Measurements from ENCODE around the gene ZNF865.
"Not testable (repeated sequence)": the region's sequence is repeated elsewhere in the genome, so short reads cannot be mapped to it uniquely, and the experiment has no call there.

Gene ZNF865

GRCh38 chr19:55581145-55581822 lies 24.2 kb upstream of the ZNF865 start:
- Mint-ChIP-seq H3K4me1 (peaks cover 27 to 34% of the 10 kb centered on the region in 2 donors), H3K27me3 (no peaks in the 10 kb centered on the region), H3K36me3 (peaks cover 18 to 19% of the 10 kb centered on the region in 2 donors), H3K4me3 (peak overlapping the region; percentile 86 to 88), H3K9me3 (no peaks in the 10 kb centered on the region), H3K27ac (peak overlapping the region; percentile 91)
- ATAC-seq (replicated peaks) = peak; percentile 62 to 69
- no peak for DNase-seq

DNA sequence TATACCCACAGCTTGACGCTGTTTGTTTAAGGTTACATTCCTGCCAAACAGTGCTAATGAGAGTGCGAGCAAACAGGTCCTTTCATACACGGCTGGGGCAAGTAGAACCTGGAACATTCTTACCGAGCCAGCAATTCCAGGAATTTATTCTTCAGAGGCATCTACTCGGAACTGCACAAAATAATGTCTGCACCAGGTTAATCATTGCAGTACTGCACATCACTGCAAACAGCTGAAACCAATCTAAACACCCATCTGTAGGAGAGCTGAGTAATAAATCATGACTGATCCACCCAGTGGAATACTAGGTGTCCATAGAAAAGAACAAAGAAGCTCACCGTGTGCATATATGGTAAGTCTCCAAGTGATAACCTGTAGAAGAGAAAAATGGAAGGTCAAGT lies 23.6 kb upstream of the ZNF865 start:
- Mint-ChIP-seq H3K4me1 (peaks cover 31 to 39% of the 10 kb centered on the region in 2 donors), H3K27me3 (no peaks in the 10 kb centered on the region), H3K4me3 (no peak overlapping the region), H3K36me3 (peaks cover 15% of the 10 kb centered on the region in 2 donors), H3K27ac (no peak overlapping the region), H3K9me3 (no peaks in the 10 kb centered on the region)
- DNase-seq = no peak
- ATAC-seq (replicated peaks) = no peak

DNA sequence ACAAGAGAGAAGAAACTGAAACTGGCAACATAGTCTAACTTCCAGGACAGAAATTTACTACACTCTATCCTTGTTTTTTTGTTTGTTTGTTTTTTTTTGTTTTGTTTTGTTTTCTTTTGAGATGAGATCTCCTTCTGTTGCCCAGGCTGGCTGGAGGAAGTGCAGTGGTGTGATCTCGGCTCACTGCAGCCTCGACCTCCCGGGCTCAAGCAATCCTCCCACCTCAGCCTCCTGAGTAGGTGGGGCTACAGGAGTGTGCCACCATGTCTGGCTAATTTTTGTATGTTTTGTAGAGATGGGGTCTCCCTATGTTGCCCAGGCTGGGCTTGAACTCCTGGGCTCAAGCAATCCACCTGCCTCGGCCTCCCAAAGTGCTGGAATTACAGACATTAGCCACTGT lies 23.2 kb upstream of the ZNF865 start:
- H3K27ac Mint-ChIP-seq; H3K9me3 Mint-ChIP-seq; ATAC-seq (replicated peaks); H3K4me3 Mint-ChIP-seq; H3K27me3 Mint-ChIP-seq; DNase-seq: not testable (repeated sequence)
- H3K36me3 Mint-ChIP-seq = peaks cover 10% of the 10 kb centered on the region in 2 donors
- H3K4me1 Mint-ChIP-seq = peaks cover 34 to 44% of the 10 kb centered on the region in 2 donors

DNA sequence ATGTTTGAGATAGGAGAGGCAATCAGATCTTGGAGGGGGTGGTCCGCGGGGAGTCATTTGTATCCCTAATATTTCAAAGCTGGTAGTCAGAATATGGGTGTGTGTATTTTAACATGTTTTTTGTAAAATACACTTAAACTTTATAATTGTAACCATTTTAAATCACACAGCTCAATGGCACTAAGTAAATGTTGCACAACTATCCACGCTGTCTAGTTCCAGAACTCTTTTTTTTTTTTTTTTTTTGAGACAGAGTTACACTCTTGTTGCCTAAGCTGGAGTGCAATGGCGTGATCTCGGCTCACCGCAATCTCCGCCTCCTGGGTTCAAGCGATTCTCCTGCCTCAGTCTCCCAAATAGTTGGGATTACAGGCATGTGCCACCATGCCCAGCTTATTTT lies 21.6 kb upstream of the ZNF865 start:
- peaks cover 36 to 47% of the 10 kb centered on the region in 2 donors for H3K4me1 Mint-ChIP-seq
- ATAC-seq (replicated peaks); H3K27ac Mint-ChIP-seq; H3K27me3 Mint-ChIP-seq; H3K36me3 Mint-ChIP-seq; H3K9me3 Mint-ChIP-seq; DNase-seq; H3K4me3 Mint-ChIP-seq: not testable (repeated sequence)

GRCh38 chr19:55584871-55585270 lies 20.6 kb upstream of the ZNF865 start:
- Mint-ChIP-seq H3K4me1 (peaks cover 32 to 42% of the 10 kb centered on the region in 2 donors), H3K4me3 (no peak overlapping the region), H3K36me3 (peaks cover 1 to 2% of the 10 kb centered on the region in 2 donors), H3K27me3 (no peaks in the 10 kb centered on the region), H3K27ac (peak overlapping the region; percentile 42), H3K9me3 (no peaks in the 10 kb centered on the region)
- ATAC-seq (replicated peaks) (no peak), DNase-seq (no peak)

DNA sequence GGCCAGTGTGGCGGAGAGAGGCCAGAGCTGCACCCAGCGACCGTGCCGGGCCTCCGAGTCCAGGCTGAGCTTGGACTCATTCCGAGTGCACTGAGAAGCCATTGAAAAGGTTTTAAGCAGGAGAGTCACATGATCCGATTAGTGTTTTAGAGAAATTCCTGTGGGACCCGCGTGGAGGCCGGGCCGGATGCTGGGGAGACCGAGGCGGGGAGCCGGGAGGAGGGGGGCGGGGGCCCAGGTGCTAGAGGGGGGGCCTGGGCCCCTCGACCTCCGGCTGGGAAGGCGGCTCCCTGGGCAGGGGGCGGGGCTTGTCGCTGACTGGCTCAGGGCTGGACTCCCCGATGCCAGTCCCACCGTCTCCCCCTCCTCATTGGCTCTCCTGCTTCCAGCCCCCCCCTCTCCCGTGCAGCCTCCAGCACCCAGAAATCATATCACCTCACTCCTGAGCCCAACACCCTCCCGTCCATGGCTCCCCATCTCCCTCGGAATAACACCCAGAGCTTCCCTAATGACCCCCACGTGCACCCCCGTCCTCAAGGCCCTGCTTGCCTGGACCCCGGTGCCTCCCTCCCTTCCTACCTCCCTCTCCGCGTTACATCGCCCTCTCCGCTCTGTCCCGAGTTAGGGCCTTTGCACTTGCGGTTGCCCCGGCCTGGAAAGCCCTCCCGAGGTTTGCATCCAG lies 19.6 kb upstream of the ZNF865 start:
- peak; percentile 33 to 56 for ATAC-seq (replicated peaks)

DNA sequence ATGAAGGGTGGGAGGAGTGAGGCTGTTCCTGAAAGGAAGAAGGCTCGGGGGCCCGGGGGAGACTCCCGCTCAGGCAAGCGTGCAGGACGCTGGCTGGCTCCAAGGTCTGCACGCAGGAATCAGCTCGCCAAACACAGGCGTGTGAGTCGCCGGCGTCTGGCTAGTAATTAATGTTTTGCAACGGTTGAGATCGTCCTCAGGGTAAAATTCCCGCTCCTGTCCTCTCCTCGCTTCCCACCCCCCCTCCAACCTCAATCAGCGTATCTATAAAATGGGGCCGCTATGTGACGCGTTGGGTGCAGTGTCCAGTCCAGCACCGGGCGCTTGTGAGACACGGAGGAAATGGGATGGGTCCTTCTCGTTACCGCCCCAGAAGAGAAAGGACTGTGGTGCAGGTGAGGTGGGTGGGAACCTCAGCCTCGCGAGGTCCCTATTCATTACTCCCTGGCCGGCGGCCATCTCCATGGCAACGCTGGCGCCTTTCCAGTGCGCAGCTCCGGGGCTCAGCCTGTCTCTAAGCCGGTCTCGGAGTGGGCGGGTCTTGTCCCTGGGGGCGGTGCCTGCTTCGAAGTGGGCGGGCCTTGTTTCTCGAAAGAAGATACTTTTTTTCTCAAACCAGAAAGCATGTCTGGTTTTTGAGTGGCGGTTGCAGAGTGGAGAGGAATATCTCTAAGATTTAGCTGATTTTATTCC lies 18.3 kb upstream of the ZNF865 start:
- ATAC-seq (replicated peaks) (peak; percentile 98), DNase-seq (peak; percentile 92)
- Mint-ChIP-seq H3K27me3 (no peaks in the 10 kb centered on the region), H3K4me1 (peaks cover 20 to 33% of the 10 kb centered on the region in 2 donors), H3K4me3 (peak overlapping the region; percentile 84 to 86), H3K9me3 (no peaks in the 10 kb centered on the region), H3K36me3 (peaks cover 8 to 9% of the 10 kb centered on the region in 2 donors), H3K27ac (peak overlapping the region; percentile 82)

More for the DNA sequence above, 19.6 kb upstream of the ZNF865 start:
- Mint-ChIP-seq H3K27ac (peak overlapping the region; percentile 42), H3K4me3 (peak overlapping the region; percentile 84 to 86), H3K27me3 (no peaks in the 10 kb centered on the region), H3K36me3 (no peaks in the 10 kb centered on the region), H3K4me1 (peaks cover 30 to 38% of the 10 kb centered on the region in 2 donors), H3K9me3 (no peaks in the 10 kb centered on the region)
- DNase-seq = peak; percentile 32

DNA sequence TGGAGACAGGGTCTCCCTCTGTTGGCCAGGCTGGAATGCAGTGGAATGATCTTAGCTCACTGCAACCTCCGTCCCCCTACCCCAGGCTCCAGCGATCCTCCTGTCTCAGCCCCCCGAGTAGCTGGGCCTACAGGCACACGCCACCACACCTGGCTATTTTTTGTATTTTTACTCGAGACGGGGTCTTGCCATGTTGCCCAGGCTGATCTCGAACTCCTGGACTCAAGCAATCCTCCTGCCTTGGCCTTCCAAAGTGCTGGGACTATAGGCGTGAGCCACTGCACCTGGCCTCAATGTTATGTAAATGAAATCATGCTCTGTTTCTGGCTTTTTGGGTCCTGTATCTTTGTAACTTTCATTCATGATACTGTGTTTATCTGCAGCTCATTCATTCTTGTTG lies 16.7 kb upstream of the ZNF865 start:
- Mint-ChIP-seq H3K27me3 (no peaks in the 10 kb centered on the region), H3K4me3 (peak overlapping the region in 1 of 2 donors; percentile 41), H3K27ac (no peak overlapping the region), H3K9me3 (no peaks in the 10 kb centered on the region), H3K4me1 (peaks cover 21 to 33% of the 10 kb centered on the region in 2 donors), H3K36me3 (peaks cover 11 to 12% of the 10 kb centered on the region in 2 donors)
- DNase-seq (no peak), ATAC-seq (replicated peaks) (no peak)

GRCh38 chr19:55590109-55590508 lies 15.3 kb upstream of the ZNF865 start:
- ATAC-seq (replicated peaks) = no peak
- Mint-ChIP-seq H3K9me3 (peaks cover 3 to 4% of the 10 kb centered on the region in 2 donors), H3K36me3 (peaks cover 19 to 20% of the 10 kb centered on the region in 2 donors), H3K27me3 (no peaks in the 10 kb centered on the region), H3K27ac (no peak overlapping the region), H3K4me3 (peak overlapping the region in 1 of 2 donors; percentile 10), H3K4me1 (peaks cover 20 to 34% of the 10 kb centered on the region in 2 donors)
- no peak for DNase-seq

DNA sequence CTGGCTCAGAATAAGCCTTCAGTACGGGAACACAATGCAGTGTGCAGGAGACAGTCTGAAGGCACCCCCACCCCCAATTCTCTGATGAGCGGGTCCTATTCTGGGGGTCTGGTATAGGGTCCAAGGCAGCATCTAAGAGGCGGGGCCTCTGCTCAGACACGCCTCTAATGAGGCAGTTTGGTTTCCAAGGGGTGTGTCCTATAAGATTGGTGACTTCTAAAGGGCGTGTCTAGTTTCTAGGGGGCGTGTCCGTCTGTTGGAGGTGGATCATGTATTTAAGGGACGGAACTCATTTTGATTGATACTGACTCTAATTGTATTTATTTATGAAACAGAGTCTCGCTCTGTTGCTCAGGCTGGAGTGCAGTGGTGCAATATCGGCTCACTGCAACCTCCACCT lies 14.8 kb upstream of the ZNF865 start:
- H3K27ac Mint-ChIP-seq = no peak overlapping the region
- DNase-seq (no peak), ATAC-seq (replicated peaks) (no peak)
- H3K4me3 Mint-ChIP-seq = no peak overlapping the region
- H3K4me1 Mint-ChIP-seq = peaks cover 16 to 34% of the 10 kb centered on the region in 2 donors
- H3K9me3 Mint-ChIP-seq = peaks cover 7 to 8% of the 10 kb centered on the region in 2 donors
- H3K36me3 Mint-ChIP-seq = peaks cover 24 to 26% of the 10 kb centered on the region in 2 donors
- H3K27me3 Mint-ChIP-seq = no peaks in the 10 kb centered on the region

DNA sequence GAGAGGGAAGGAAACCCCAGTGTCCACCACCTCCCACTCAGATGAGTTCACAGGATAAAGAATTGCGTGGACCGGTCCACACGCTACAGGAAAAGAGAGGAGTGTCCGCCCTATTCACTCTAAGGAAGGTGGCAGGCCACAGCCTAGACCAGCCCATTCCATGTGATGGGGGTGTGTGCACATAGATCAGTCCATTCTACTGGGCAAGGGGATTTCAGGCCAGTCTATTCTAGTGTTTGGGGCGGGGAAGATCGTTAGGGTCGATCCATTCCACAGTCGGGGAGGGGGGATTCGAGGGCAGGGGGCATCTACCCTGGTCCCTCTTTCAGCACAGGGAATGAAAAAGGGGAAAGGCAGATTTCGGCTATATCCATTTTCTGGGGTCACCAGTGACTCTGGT lies 13.9 kb upstream of the ZNF865 start:
- peaks cover 32 to 35% of the 10 kb centered on the region in 2 donors for H3K36me3 Mint-ChIP-seq
- peaks cover 8 to 28% of the 10 kb centered on the region in 2 donors for H3K4me1 Mint-ChIP-seq
- H3K27ac Mint-ChIP-seq = no peak overlapping the region
- no peak for ATAC-seq (replicated peaks)
- H3K27me3 Mint-ChIP-seq = no peaks in the 10 kb centered on the region
- no peak for DNase-seq
- no peak overlapping the region for H3K4me3 Mint-ChIP-seq
- H3K9me3 Mint-ChIP-seq = peaks cover 7 to 10% of the 10 kb centered on the region in 2 donors

DNA sequence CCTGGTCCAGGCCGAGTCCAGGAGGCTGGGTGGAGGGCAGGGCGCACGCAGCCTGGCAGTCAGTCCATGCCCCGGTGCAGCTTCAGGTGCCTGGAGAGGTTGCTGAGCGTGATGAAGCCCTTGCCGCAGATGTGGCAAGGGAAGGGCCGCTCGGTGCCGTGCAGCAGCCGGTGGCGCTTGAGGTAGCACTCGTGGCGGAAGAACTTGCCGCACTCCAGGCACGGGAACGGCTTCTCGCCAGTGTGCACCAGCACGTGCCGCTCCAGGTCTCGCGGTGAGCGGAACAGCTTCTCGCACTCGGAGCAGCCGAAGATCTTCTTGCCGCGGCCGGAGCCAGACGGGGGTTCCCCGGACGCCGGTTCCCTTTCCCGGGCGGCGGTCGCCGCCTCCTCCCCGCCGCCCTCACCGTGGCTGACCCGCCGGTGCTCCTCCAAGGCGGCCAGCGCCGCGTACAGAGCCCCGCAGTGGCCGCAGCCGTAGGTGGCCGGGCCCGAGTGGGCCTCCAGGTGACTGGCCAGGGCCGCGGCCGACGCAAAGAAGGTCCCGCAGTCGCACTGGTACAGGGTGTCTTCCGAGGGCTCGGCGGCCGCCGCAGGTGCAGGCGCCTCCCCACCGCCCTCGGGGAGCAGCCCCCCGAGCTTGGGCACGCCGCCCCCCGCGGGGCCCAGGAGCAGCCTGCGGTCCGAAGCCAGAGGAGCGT lies 12.9 kb upstream of the ZNF865 start:
- ATAC-seq (replicated peaks) (no peak), DNase-seq (no peak)
- H3K27ac Mint-ChIP-seq = no peak overlapping the region
- peaks cover 39 to 43% of the 10 kb centered on the region in 2 donors for H3K36me3 Mint-ChIP-seq
- H3K9me3 Mint-ChIP-seq = peaks cover 7 to 10% of the 10 kb centered on the region in 2 donors
- no peak overlapping the region for H3K4me3 Mint-ChIP-seq
- H3K27me3 Mint-ChIP-seq = no peaks in the 10 kb centered on the region
- H3K4me1 Mint-ChIP-seq = peaks cover 1 to 28% of the 10 kb centered on the region in 2 donors

- DNase-seq (no peak), ATAC-seq (replicated peaks) (no peak)
- Mint-ChIP-seq H3K4me1 (peaks cover 6 to 34% of the 10 kb centered on the region in 2 donors), H3K27ac (no peak overlapping the region), H3K9me3 (peaks cover 7 to 10% of the 10 kb centered on the region in 2 donors), H3K4me3 (no peak overlapping the region), H3K36me3 (peaks cover 44 to 47% of the 10 kb centered on the region in 2 donors), H3K27me3 (no peaks in the 10 kb centered on the region)
Measured at GRCh38 chr19:55593096-55593772, 12.2 kb upstream of the ZNF865 start.

Measured in stimulated activated naive B cell treated with anti-CD40 and anti-IgM and Interleukin-4, amounts not matched to agents 10 μg/mL and 1 μg/mL and 100 μg/mL, for 72 hours (primary cell).